NCI-H524 (cell line): ENCODE results near the gene RNF212.
"Not testable (repeated sequence)": the region's sequence is repeated elsewhere in the genome, so short reads cannot be mapped to it uniquely, and the experiment has no call there.

Experiments used
- DNase-seq, 2 experiments: peaks; one replicate each; lab custom pipeline; 2025; lab: John Stamatoyannopoulos, UW

Gene RNF212, protein sequence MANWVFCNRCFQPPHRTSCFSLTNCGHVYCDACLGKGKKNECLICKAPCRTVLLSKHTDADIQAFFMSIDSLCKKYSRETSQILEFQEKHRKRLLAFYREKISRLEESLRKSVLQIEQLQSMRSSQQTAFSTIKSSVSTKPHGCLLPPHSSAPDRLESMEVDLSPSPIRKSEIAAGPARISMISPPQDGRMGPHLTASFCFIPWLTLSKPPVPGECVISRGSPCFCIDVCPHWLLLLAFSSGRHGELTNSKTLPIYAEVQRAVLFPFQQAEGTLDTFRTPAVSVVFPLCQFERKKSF

DNA sequence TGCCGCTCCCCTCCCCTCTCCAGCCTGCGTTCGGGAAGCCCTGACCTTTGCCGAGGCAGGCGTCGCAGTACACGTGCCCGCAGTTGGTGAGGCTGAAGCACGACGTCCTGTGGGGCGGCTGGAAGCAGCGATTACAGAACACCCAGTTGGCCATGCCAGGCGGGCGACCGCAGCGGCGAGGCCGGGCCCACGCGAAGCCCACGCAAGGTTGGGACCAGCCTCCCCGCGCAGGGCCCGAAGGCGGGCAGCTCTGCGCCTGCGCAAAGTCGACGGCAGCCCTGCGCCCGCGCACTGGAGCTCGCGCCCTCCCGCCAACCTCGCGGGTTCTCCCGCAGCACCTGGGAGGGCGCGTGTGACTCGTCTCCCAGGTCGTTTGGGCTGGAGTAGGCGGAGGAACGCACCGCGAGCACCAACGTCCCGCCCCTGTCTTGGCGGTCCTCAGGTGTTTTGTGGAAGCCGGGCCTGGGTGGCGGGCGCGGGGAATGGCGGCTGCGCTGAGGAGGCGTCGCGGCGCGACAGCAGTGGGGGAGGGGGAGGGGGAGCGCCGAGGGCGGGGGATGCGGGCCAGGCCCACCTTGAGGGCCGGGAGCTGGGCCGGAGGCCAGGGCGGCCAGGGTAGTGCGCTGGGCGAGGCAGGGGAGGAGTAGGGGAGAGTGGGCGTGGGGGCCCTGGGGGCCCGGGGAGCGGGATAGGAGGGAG is at the start of gene RNF212:
RNF212 (minus strand) TSS at position 254 of the 699 bp plus-strand sequence; CDS start at position 154, 100 bp downstream.
- no peak for DNase-seq

DNA sequence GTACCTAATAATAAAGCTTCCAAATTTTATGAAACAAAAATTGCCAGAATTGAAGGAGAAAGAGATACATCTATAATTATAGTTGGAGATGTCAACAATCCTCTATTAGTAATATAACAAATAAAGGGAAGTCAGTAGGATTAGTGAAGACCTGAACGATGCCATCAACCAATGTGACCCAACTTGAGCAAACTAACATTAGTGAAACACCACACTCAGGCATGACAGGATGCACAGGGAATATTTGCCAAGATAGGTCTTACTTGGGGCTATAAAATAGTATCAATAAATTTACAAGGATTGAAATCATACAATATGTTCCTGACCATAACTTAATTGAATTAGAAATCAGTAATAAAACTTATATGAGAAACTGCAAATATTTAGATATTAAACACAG is 47.0 kb upstream of the RNF212 start:
- DNase-seq, result no peak

DNA sequence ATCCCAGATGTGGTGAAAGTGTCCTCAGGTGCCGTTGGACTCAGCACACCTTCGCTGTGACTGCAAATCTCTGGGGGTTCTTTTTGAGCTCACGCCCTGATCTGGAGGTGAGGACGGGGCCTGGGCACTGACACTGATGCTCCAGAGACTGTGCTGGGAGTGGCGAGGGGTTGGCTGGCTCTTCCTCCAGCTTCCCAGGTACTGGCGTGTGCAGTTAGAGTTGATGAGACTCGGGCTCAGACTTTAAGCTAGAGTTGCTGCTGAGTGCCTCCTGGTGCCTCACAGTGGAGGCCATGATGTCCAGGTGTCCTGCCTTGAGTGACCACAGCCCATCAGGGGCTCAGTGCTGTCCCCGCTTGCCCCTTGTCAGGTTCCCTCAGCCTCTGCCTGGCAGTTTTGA is 42.7 kb upstream of the RNF212 start:
- DNase-seq, result no peak

DNA sequence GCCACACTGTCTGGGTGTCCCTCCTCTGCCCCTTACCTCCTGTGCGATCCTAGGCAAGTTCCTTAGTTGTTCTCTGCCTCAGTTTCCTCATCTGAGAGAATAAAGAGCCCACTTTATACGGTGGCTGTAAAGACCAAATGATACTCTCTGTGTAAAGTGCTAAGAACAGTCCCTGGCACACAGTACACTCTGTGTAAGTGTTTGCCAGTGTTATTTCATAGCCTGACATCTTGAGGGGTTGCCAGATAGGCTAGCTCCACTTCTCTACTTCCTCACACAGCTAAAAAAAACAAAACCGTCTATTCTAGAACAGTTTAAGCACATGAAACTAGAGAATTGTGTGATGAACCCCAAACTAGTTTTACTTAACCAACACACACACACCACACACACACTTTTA is 42.0 kb upstream of the RNF212 start:
- DNase-seq, result no peak

DNA sequence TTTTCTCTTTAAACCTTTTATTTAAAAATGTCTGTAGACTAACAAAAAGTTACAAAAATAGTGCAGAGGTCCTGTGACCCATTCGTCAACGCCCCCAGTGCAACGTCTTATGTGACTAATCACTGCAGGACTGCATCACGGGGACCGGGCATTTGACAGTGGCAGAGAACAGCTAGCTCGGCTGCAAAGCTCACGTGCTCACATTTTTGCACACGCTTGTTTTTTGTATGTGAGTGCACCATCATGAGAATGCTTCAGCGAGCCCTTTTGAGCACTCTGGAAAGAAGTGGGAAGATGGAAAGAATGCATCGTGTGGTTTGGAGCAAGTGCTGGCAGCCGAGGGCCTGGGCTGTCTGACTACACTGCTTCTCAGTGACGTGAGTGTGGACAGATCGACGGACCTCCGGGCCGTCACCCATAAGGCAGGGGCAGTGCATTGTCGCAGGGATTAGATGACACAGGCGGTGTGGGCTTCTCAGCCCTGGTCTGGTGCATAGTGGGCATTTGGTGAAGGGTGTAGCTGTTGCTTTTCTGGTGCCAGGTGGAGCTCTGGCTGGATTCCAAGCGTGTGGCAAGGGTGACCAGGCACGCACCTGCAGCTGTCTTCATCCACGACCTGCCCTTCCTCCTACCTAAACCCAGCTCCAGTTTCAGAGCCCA is 41.3 kb upstream of the RNF212 start:
- DNase-seq, result no peak

DNA sequence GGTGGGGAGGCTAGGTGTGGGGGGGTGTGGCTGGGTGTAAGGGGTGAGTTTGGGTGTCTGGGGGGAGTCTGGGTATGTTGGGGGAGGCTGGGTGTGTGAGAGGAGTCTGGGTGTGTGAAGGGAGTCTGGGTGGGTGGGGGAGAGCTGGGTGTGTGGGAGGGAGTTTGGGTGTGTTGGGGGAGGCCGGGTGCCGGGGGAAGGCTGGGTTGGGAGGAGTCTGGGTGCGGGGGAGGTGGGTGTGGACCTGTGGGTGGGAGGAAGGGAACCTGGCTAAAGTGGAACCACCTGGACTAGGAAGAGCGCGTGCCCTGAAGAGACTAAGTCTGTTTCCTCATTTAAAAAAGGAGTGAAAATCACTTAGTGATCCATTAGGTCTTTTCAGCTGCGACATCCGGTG is 40.8 kb upstream of the RNF212 start:
- DNase-seq, result no peak

DNA sequence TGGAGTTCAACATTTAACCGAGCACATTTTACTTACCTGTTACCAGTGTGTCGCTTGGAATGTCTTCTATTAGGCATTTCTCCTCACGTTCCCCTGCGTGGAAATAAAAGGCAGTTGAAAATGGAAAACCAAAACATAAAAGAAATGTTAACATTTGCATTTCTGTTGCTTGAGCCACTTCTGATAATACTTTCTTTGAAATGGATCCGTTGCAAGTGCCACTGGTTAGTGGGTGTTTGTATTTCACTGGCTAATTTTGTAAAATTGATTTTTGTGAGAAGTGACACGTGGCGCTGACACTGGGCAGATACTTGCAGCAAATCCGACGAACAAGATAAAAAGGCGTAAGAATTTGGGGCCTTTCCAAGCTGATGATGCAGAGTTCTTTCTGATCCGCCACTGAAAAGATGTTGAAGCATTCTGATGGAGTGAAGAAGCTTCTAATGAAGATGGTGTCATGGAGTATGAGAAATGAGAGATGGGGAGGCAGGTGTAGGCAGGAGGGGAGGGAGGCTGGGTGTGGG is 40.3 kb upstream of the RNF212 start:
- DNase-seq, result no peak

DNA sequence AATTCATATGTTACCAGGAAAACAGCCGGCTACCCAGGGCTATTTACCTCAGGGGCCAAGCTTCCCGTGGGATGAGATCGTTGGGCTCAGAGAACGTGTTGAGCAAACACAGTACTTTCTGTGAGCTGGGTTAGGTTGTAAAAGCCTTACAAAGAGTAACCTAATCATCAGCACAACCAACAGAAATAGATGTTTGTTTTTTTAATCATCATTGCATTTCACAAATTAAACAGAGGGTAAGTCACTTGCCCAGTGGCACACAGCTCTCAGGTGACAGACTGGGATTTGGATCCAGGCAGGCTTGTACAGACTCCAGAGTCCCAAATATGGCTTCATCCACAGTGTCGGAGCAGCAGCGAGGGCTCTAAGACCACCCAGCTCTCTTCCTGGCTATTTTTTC is 38.9 kb upstream of the RNF212 start:
- no peak for DNase-seq

DNA sequence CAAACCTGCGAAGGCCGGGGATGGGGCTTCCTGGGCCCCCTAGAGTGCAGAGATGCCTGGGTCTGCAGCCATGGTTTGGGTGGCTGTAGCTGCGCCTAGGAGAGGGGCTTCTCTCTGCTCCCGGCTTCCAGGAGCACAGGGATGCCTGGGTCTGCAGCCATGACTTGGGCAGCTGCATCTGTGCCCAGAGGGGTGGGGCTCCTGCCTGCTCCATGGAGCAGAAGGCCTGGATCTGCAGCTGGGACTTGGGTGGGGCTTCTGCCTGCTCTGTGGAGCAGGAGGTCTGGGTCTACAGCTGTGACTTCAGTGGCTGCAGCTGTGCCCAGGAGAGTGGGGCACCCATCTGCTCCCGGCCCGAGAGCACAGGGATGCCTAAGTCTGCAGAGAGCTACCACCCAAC is 38.2 kb upstream of the RNF212 start:
- DNase-seq, result peak in 1 of 2 experiments; percentile 31

DNA sequence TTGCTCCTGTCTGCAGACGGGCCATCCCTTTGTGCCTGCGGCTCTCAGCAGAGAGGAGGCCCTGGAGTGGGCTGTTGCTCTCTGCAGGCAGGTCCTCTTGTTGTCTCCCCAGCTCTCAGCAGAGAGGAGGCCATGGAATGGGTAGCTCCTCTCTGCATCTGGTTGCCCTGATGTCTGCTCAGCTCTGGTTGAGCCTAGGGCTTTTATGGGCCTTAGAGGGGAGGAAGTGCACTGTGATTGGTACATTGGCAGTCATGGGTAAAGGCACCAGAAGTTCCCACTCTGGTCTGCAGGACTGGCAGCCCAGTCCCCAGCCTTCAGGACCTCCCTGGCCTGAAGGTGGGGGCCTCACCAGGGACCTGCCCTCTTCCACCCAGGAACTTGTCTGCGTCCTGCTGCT is 37.5 kb upstream of the RNF212 start:
- DNase-seq, result no peak

DNA sequence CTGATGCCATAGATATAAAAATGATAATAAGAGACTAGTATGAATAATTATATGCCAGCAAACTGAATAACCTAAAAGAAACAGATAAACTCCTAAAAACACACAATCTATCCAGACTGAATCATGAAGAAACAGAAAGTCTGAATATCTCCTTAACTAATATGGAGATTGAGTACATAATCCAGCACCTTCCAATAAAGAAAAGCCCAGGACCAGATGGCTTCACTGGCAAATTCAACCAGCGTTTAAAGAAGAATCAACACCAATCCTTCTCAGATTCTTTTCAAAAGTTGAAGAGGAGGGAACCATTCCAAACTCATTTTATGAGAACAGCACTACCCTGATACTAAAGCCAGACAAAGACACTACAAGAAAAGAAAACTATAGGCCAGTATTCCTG is 26.5 kb upstream of the RNF212 start:
- DNase-seq, result no peak

DNA sequence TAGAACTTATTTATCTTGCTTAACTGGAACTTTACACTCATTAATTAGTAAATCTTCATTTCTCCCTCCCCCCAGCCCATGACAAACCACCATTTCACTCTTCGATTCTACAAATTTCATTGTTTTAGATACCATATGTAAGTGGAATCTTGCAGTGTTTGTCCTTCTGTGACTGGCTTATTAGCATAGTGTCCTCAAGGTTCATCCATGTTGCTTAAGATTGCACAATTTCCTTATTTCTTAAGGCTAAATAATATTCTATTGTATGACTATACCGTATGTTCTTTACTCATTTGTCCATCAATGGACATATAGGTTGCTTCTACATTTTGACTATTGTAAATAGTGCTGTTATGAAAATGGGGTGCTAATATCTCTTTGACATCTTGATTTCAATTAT is 24.5 kb upstream of the RNF212 start:
- no peak for DNase-seq

DNA sequence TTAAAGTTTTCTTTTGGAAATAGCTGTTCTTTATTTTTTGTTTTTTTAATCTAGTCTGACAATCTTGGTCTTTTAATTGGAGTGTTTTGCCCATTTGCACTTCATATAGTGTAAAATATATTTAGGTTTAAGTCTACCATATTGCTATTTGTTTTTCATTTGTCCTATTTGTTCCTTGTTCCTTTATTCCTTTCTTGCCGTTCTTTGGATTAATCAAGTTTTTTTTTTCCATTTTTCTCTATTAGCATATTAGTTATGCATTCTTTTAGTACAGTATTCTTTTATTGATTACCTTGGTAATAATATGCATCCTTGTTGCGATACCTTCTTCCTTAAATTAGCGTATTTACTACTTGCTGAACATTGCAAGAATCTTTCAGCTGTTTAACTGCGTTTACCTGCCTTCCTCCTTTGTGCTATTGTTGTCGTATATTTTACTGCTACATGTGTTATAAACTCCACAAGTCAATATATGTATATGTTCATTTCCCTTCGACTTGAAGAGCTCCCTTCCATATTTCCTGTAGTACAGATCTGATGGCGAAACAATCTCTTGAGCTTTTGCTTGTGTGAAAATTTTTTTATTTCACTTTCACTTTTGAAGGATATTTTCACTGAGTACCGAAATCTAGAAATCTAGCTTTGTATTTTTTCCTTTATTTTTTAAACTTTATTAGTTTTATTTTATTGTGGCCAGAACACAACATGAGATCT is 23.9 kb upstream of the RNF212 start:
- no peak for DNase-seq

DNA sequence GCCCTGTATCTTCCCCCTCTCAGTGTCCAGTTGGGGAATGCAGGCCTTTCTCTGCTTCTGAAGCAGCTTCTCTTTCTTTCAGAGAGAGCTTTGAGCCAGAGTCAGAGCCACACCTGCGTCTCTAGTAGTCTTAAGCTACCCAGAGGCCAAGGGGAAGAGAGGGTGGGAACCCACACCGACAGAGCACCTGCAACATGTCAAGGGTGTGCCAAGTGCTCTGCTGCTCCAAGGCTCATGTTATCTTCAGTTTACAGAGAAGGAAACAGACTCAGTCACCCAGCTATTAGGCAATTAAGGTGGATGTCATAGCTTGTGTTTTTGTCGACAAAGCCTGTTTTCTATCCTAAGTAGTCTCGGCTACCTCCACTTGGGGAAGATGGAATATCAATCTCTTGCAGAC is 22.7 kb upstream of the RNF212 start:
- DNase-seq, result no peak

DNA sequence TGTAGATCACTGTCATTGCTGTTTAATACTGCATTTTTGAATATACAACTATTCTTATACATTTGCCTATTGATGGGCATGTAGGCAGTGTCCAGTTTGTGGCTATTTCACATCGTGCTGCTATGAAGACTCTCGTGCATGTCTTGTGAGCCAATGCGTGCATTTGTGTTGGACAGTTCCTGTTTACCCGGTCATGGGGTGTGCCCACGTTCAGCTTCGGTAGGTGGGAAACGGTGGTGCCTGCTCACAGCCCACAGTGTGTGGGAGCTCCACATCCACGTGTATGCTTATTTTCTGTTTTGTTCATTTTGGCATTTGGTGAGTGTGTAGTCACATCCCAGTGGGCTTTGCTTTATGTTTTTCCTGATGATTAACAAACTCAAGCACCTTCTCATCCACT is 19.7 kb upstream of the RNF212 start:
- DNase-seq, result no peak

DNA sequence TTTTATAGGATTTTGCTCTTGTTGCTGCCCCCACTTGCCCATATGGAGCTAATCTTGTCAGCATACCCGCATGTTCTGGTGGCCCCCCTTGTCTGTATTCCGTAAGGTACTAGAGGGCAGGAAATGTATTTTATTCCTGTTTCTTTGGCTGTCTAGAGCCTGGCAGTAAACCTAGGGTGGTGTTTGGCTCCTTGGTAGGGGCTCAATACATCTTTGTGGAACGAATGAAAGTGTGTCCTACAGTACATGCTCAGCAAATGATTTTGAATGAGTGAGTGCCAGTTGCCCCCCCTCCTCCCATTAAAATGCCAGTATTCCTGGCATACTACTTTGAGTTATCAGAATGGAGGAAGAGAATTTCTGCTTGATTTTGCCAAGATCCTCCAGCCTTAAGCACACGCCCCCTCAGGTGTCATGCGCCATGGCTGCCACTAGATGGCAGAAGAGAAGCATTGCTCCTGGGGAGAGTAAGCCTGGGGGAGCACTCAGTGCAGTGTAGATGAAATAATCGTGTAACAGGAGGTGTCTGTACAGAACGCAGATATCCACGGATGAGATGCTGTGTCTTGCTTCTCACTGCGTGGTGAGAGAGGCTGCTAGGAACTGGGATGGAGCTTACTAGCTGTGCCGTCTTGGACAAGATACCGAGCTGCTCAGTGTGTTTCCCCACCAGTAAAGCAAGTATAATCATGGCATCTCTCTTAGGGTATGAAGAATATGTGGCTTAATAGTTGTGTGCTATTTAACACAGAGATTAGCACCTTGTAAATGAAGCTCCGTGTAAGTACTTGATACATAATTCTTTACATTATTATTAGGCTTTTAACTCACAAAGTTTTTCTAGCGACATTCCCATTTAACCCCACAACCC is 17.2 kb upstream of the RNF212 start:
- DNase-seq, result peak; percentile 60 to 77

DNA sequence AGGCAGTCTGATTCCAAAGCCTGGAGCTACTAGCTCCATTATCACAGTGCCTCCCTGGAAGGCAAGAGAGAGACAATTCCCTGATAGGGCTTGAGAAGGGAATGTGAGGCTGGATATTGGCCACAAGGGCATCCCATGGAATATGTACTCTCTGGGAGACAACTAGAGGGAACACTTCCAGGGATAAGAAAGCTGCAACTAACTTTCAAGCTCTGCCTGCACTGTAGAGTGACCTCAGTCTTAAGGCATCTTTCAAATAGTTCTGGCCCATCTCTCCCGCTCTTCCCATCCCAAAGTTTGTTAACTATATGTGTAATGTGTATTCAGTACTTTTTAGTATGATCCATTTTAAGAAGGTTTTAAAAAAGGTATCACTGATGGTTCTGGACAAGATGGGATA is 13.1 kb upstream of the RNF212 start:
- DNase-seq, result no peak

DNA sequence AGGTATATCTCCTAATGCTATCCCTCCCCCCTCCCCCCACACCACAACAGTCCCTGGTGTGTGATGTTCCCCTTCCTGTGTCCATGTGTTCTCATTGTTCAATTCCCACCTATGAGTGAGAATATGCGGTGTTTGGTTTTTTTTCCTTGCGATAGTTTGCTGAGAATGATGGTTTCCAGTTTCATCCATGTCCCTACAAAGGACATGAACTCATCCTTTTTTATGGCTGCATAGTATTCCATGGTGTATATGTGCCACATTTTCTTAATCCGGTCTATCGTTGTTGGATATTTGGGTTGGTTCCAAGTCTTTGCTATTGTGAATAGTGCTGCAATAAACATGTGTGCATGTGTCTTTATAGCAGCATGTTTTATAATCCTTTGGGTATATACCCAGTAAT is 12.1 kb upstream of the RNF212 start:
- DNase-seq, result not testable (repeated sequence)

DNA sequence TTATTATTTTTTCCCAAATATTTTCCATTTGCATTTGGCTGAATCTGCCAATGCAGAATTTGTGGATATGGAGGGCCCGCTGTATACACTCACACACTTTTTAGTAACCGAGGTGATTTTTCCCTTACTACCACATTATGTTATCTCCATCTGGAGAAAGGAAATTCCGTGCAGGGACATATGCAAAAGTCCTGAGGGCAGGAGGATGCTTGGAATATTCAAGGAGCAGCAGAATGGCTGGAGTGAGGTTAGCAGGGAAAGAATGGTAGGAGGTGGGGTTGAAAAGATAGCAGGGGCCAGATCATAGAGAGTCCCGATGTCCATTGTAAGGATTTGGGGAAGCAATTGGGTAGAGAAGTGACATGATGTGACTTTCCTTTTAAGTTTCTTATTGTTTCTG is 11.5 kb upstream of the RNF212 start:
- DNase-seq, result no peak

DNA sequence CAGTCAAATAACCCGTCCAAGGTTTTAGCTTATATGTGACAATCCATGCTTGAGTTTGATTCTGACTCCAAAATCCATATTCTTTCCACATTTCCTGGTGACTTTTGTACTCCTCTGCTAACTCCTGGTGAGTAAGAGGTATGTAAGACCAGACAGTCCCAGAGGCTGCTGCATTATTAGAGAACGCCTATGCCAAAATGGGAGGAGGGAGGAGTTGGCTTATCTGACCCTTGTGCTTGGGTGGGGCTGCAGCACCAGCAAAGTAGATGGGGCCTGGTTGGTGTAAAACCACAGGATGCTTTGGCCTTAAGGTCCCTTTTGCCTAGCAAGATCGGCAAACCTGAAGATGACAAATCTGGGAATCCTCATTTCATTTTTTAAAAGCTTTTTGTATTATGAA is 9.1 kb upstream of the RNF212 start:
- no peak for DNase-seq

DNA sequence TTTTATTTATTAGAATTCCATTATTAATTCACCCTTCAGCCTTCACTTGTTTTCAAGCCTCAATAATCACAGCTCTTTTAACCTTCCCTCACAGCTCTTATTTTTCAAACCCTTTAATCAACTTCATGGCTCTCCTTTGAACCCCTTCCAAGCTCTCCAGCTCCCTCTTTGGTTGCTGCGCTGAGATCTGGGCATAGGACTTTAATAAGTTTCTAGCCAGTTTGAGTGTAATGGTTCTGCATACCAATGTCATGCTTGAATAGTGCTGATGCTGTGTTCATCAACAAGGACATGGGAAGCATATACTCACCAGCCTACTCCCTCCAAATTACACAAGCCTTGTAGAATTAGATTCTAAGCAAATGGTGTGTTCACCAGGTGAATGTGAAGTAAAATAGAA is 3.5 kb upstream of the RNF212 start:
- no peak for DNase-seq
